Activated CD8-positive, alpha-beta T cell treated with anti-CD3 and anti-CD28 coated beads for 36 hours (primary cell): ENCODE data around the gene WFIKKN2. TPM values are rescaled to one million over a fixed set of nuclear protein-coding genes. Genes with fewer than 3 reads are reported as not detected.

Source experiments
- ATAC-seq: fragments of 200-7000 bp; cut with Tn5 transposase; one replicate; pipeline ENCODE4 v1.10.0; 2021; ENCODE audit warnings: mild to moderate bottlenecking, moderate library complexity
- CTCF ChIA-PET: fragments of 350-600 bp; sonication (Branson Sonifier 250); formaldehyde crosslinking; loops from one replicate; lab custom pipeline; 2021; ENCODE audit warnings: antibody characterized with exemption; lab: Charles Lee
- POLR2A ChIA-PET: fragments of 350-600 bp; sonication (Branson Sonifier 250); formaldehyde crosslinking; loops from one replicate; lab custom pipeline; 2021; ENCODE audit warnings: antibody characterized with exemption; lab: Charles Lee
- DNase-seq: peaks from one replicate; pipeline ENCODE4 v3.0.0-alpha.2; 2020
- H3K27ac Mint-ChIP-seq: one replicate; pipeline ENCODE4 v1.8.0; 2021; ENCODE audit warnings: mild to moderate bottlenecking, mixed read lengths
- H3K27me3 Mint-ChIP-seq: one replicate; pipeline ENCODE4 v1.8.0; 2021; ENCODE audit warnings: mixed read lengths
- H3K36me3 Mint-ChIP-seq: one replicate; pipeline ENCODE4 v1.8.0; 2021; ENCODE audit warnings: low read depth, mixed read lengths
- H3K4me1 Mint-ChIP-seq: one replicate; pipeline ENCODE4 v1.8.0; 2021; ENCODE audit warnings: low read depth, mixed read lengths
- H3K4me3 Mint-ChIP-seq: one replicate; pipeline ENCODE4 v1.8.0; 2021; ENCODE audit warnings: mild to moderate bottlenecking, moderate library complexity, mixed read lengths
- H3K9me3 Mint-ChIP-seq: one replicate; pipeline ENCODE4 v1.8.0; 2021; ENCODE audit warnings: mixed read lengths
- intact Hi-C: fragments of 100-400 bp; cut with micrococcal nuclease; formaldehyde crosslinking; loops from one replicate; pipeline ENCODE4 v1.10.0; 2022
- total RNA-seq, 2 experiments: library from RNA; stranded (reverse); gene quantifications; one replicate each; pipeline ENCODE4 v1.2.3, GENCODE V29; 2021
- TF ChIP-seq, protein P1 (sequence below): fragments of 200-600 bp; IDR thresholded peaks from one replicate; pipeline ENCODE4 v1.8.0; 2022; ENCODE audit warnings: antibody characterized with exemption, mild to moderate bottlenecking

The WFIKKN2 gene
- total RNA-seq, 2 experiments from 2014 or later: not detected

- H3K27ac Mint-ChIP-seq: no peak overlapping the region
- DNase-seq: no peak
- intact Hi-C loops: no loop called here
- CTCF ChIA-PET: interaction anchor here (1.2 to 1.7 kb wide), 3 partner anchors 14 to 50 kb away, joined by 4 to 5 read pairs (median 5); no protein-coding TSS in a partner anchor
- TF ChIP-seq, protein P1, sequence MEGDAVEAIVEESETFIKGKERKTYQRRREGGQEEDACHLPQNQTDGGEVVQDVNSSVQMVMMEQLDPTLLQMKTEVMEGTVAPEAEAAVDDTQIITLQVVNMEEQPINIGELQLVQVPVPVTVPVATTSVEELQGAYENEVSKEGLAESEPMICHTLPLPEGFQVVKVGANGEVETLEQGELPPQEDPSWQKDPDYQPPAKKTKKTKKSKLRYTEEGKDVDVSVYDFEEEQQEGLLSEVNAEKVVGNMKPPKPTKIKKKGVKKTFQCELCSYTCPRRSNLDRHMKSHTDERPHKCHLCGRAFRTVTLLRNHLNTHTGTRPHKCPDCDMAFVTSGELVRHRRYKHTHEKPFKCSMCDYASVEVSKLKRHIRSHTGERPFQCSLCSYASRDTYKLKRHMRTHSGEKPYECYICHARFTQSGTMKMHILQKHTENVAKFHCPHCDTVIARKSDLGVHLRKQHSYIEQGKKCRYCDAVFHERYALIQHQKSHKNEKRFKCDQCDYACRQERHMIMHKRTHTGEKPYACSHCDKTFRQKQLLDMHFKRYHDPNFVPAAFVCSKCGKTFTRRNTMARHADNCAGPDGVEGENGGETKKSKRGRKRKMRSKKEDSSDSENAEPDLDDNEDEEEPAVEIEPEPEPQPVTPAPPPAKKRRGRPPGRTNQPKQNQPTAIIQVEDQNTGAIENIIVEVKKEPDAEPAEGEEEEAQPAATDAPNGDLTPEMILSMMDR: no peak
- no peak for ATAC-seq
- H3K4me3 Mint-ChIP-seq: no peak overlapping the region
- peaks cover 4% of the 10 kb centered on the region for H3K27me3 Mint-ChIP-seq
- POLR2A ChIA-PET: interaction anchor here (1.1 kb wide), 1 partner anchor 19 kb away, joined by 3 read pairs; no protein-coding TSS in a partner anchor
- H3K4me1 Mint-ChIP-seq: no peaks in the 10 kb centered on the region
- H3K36me3 Mint-ChIP-seq: no peaks in the 10 kb centered on the region
- no peaks in the 10 kb centered on the region for H3K9me3 Mint-ChIP-seq
These were observed 2.5 kb upstream of the WFIKKN2 start for GRCh38 chr17:50832864-50833381.

DNA sequence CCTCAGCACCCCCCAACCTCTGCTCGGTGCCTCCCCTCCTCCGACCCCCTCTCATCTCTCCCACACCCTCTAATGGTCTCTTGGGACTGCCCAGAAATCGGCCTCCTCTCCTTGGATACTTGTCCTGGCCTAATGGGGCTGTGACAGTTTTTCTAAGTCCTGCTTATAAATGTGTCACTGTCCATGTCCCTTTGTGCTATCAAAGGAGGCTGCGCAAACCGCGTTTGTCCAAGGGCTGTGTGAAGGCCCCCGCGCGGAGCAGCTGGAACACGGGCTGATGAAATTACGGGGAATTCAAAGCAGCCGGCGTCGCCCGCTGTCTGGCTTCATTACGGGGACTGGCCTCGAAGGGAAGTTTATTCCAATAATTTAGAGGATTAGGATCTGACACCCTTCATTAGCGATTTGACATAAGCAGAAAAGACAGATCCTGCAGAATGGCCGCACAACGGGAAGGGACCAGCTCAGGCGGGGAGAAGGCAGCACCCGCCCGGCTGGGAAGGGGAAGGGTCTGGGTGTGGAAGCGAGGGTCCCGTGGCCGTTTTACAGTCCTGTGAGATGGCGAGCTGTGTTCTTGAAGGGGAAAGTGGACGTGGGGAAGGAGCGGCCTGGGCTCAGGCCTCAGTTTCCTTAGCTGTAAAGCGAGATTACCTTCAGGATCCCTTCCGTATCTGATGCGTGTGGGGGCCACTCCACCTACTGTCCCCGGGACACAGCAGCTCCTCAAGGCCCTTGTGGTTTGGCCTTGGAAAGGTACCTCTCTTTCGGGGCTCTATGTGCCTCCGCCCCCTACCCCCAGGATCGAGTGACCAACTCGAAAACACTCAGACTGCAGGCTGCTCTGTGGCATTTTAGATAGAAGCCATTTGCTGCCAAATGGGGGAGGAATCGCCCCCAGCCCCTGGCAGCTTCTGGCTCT lies 1.6 kb upstream of the WFIKKN2 start:
- intact Hi-C loops: no loop called here
- CTCF ChIA-PET: interaction anchor here (1.2 to 1.7 kb wide), 4 partner anchors 15 to 171 kb away, joined by 3 to 5 read pairs (median 4); no protein-coding TSS in a partner anchor
- POLR2A ChIA-PET: interaction anchor here (1.0 to 1.1 kb wide), 2 partner anchors 18 to 22 kb away, joined by 3 read pairs; no protein-coding TSS in a partner anchor
- Mint-ChIP-seq H3K4me3 (no peak overlapping the region), H3K9me3 (no peaks in the 10 kb centered on the region), H3K27me3 (peaks cover 4% of the 10 kb centered on the region), H3K27ac (no peak overlapping the region), H3K36me3 (no peaks in the 10 kb centered on the region), H3K4me1 (no peaks in the 10 kb centered on the region)
- no peak for DNase-seq
- no peak for ATAC-seq
- TF ChIP-seq, protein P1: no peak

DNA sequence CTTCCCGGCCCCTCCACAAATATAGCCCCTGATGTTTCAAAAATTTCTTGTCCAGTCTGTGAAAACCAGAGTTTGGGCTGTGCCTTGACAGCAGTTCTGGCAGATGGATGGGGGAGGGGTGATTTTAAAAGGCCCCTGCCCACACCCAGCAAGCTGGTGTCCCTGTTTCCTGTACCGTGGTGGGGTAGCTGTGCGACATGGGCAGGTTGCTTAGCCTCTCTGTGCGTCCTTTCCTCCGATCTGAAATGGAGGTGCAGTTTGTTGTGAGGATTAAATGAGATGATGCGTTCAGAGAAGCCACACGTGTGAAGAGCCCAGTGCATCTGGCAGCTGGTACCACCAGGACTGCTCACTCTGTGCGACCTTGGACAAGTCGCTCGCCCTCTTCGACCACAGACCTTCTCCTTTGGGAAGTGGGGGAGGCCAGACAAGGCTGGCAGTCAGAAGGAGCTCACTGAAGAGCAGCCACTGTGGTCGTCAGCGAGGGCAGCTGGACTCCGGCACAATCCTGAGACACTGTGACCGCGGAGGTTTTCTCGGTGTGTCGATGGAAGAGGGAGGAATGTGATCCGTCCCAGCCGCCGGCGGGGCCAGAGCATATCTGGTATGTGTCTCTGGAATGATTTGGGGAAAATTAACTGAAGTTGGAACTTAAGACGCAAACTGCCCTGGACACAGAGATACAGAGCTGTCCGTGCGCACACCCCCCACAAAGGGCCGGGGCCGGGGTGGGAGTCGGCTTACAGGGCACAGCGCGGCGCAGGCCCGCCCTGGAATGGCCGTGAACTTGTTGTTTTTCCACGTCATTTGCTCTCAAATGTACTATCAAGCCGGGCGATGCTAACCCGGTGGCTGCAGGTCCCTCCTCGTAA lies 721 bp upstream of the WFIKKN2 start:
- DNase-seq: no peak
- H3K4me1 Mint-ChIP-seq: no peaks in the 10 kb centered on the region
- peaks cover 4% of the 10 kb centered on the region for H3K27me3 Mint-ChIP-seq
- intact Hi-C loops: no loop called here
- TF ChIP-seq, protein P1: no peak
- no peak for ATAC-seq
- ChIA-PET CTCF (interaction anchor here (0.7 to 1.7 kb wide), 5 partner anchors 14 to 170 kb away, joined by 3 to 5 read pairs (median 3); no protein-coding TSS in a partner anchor), POLR2A (interaction anchor here (1.0 kb wide), 1 partner anchor 23 kb away, joined by 3 read pairs; no protein-coding TSS in a partner anchor)
- H3K9me3 Mint-ChIP-seq: no peaks in the 10 kb centered on the region
- H3K27ac Mint-ChIP-seq: no peak overlapping the region
- no peaks in the 10 kb centered on the region for H3K36me3 Mint-ChIP-seq
- no peak overlapping the region for H3K4me3 Mint-ChIP-seq

GRCh38 chr17:50836826-50837225 lies 1.4 kb downstream of the WFIKKN2 start:
- CTCF ChIA-PET: no interaction called here
- H3K27me3 Mint-ChIP-seq: peaks cover 4% of the 10 kb centered on the region

More at GRCh38 chr17:50836826-50837225, 1.4 kb downstream of the WFIKKN2 start:
- POLR2A ChIA-PET: no interaction called here
- H3K27ac Mint-ChIP-seq: no peak overlapping the region
- no peak for ATAC-seq
- no peaks in the 10 kb centered on the region for H3K36me3 Mint-ChIP-seq
- intact Hi-C loops: no loop called here
- no peak overlapping the region for H3K4me3 Mint-ChIP-seq
- no peaks in the 10 kb centered on the region for H3K4me1 Mint-ChIP-seq
- DNase-seq: no peak
- H3K9me3 Mint-ChIP-seq: no peaks in the 10 kb centered on the region
- TF ChIP-seq, protein P1: no peak
